Activated CD8-positive, alpha-beta memory T cell treated with anti-CD3 and anti-CD28 coated beads, Interleukin-2, amount 50 U/mL, for 1 hour (primary cell): ENCODE measurements around the gene ZSCAN5B.

Experiments used
- DNase-seq: peaks from one replicate; pipeline ENCODE4 v3.0.0-alpha.2; 2020; ENCODE audit errors: extremely low read depth

ZSCAN5B gene

GRCh38 chr19:56144831-56145230, 52.8 kb downstream of the ZSCAN5B start:
- no peak for DNase-seq

GRCh38 chr19:56144376-56144775, 53.2 kb downstream of the ZSCAN5B start:
- DNase-seq = no peak

- no peak for DNase-seq
These were observed 54.6 kb downstream of the ZSCAN5B start for GRCh38 chr19:56142897-56143434.

DNA sequence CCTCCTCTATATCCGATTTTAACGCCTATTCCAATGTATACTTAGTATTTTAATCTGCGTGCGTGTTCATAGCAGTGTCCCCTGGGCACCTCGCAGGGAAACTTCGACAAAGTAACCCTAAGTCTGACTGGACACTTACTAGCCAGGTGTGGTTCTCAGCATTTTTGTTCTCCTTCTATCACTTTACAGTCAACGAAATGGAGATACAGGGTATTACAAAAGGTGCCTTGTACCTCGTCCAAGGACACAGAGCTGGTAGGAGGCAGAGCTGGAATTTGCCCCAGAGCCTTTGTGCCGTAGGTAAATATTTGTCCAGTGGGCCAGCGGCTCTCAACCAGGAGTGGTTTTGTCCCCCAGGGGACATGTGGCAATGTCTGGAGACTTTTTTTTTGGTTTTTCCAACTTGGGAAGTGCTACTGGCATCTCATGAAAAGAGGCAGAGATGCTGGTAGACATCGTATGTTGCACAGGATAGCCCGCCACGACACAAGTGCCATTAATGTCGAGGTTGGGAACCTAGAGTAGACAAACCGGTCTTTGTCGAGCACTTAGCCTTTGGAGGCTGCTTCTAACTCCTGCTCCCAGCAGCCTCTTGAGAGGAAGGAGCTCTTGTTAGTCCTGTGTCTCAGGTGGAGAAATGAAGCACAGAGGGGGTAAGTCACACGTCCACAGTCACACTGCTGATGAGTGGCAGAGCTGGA, 55.3 kb downstream of the ZSCAN5B start:
- no peak for DNase-seq

DNA sequence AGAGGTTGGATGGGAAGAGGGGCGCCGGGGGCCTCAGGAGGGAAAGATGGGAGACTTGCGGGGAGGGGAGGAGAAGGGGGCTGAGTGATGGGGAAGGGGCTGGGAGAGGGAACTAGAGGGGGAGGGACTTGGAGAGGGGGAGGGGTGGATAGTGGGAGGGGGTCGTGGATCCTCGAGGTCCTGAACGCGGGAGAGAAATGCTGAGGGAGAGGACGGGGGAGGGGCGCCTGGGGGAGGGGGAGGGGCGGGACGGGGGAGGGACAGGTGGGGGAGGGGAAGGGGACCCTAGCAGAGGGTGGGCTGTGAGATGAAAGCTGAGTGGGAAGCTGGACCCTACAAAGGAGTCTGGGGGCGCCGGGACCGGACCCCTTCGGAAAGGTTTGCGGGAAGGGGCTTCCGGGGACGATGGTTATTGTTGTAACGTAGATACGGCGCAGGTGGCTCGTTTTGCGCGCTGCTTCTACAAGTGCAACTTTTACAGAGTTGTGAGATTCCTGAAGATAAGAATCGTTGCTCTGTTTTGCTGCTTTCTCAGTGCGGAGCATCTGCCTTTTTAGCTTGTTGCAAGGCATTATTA, 56.1 kb downstream of the ZSCAN5B start:
- DNase-seq = no peak

DNA sequence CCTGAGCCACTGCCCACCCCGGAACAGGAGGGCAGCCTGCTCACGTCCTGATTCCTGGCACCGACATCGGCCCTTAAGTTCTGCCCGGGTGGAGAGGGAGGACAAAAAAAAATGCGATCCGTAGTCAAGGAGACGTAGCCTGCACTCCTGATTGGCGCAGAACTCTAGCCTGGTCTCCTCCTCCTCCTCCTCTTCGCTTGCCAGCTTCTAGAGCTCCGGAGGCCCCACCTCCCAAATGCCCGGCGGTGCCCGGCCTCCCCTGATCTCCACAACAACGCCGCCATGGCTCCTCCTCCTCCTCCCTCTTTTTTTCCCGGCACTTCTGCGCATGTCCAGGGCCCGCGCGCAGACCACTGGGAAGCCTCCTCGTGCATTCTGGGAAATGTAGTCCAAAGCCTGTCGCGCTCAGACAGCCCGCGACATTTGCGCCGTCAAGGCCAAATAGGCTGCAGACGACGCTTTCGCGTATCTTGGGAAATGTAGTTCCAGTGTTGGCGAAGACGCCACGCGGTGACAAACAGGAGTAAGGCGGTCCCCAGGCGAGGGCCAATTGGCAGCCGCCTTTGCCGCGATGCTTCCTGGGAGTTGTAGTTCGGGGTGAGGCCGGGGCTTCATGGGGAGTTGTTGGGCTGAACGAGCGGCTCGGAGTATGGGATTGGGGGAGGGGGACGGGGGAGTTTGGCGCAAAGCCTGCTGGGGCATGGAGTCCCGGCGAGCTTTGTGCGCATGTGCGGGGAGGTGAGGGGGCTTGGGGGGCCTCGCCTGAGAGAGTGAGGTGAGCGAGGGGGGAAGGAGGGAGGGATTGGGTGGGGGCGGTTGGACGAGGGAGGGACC, 56.8 kb downstream of the ZSCAN5B start, which contains the start of gene ZNF444:
Gene ZNF444 (plus strand): TSS at position 705 of the 834 bp plus-strand sequence. CDS start 5,625 bp downstream, outside the sequence.
- DNase-seq = peak; percentile 99

DNA sequence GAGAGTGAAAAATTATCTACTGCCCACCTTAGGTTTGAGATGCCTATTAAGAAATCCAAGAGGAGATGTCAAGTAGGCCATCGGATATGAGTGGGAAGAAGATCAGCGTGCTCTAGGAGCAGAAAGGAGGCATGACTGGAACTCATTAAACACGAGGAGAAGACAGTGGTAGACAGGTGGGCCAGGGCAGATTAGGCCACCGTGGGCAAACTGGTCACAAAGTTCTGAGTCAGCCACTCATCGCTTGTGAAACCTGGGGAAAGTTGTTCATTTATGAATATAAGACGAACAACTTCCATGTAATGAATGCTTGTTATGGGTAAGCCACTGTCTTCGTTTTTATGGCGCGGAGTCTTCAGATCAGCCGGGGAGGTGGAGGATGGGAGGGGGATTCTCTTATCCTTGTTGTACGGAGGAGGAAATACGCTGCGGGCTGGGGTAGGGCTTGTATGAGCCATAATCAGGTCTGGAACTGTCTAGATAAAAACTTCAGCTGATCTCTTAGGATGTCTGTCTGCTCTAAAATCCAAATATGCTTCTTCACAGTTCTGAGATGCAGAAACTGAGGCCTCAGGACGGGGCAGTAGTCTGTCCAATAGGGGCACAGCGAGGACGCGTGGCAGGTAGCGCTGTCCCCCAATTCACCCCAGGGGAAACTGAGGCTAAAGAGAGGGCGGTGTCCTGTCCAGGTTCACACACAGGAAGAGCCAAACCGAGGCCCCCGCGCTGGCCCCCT, 57.6 kb downstream of the ZSCAN5B start:
- no peak for DNase-seq
